Spleen (tissue), 11 donors: Measurements from ENCODE around the gene PXDN. TPM values are rescaled to one million over a fixed set of nuclear protein-coding genes. Genes with fewer than 3 reads are reported as not detected.

Source experiments
- DNase-seq: peaks from one replicate; pipeline ENCODE4 v3.0.0-alpha.2; 2020
- H3K27ac ChIP-seq, 8 donors: fragments of 200-600 bp; sonication (generic) in 7 of 8; 1 replicate in 4 of 8; 2 replicates in 4 of 8; pipeline versions ENCODE4 v1.5.0 to v1.8.0; 2016 to 2021; ENCODE audit warnings: inconsistent platforms in 4 of 8, mild to moderate bottlenecking in 4 of 8, moderate library complexity in 1 of 8
- H3K27me3 ChIP-seq, 7 donors: fragments of 200-600 bp; sonication (generic) in 6 of 7; replicated peaks in 1 of 7; 1 replicate in 4 of 7; 2 replicates in 3 of 7; pipeline versions ENCODE4 v1.5.0 to v1.8.0; 2016 to 2021; ENCODE audit warnings: inconsistent platforms in 3 of 7, mild to moderate bottlenecking in 1 of 7
- H3K36me3 ChIP-seq, 6 donors: fragments of 200-600 bp; sonication (generic) in 5 of 6; 1 replicate in 4 of 6; 2 replicates in 2 of 6; pipeline versions ENCODE4 v1.5.0 to v1.8.0; 2016 to 2021; ENCODE audit warnings: inconsistent platforms in 2 of 6
- H3K4me1 ChIP-seq, 6 donors: fragments of 200-600 bp; sonication (generic) in 5 of 6; 1 replicate in 3 of 6; 2 replicates in 3 of 6; pipeline versions ENCODE4 v1.5.0 to v1.8.0; 2016 to 2021; ENCODE audit warnings: inconsistent platforms in 3 of 6
- H3K4me3 ChIP-seq, 8 donors: fragments of 200-600 bp; sonication (generic) in 7 of 8; 1 replicate in 4 of 8; 2 replicates in 4 of 8; pipeline versions ENCODE4 v1.5.0 to v1.8.0; 2016 to 2021; ENCODE audit warnings: inconsistent platforms in 4 of 8, mild to moderate bottlenecking in 4 of 8, moderate library complexity in 2 of 8
- H3K9me3 ChIP-seq, 8 donors: fragments of 200-600 bp; sonication (generic) in 7 of 8; 1 replicate in 4 of 8; 2 replicates in 4 of 8; pipeline versions ENCODE4 v1.5.0 to v1.8.0; 2016 to 2021; ENCODE audit warnings: inconsistent platforms in 4 of 8
- POLR2A ChIP-seq, 3 donors: fragments of 450-650 bp; IDR thresholded peaks; one replicate each; pipeline ENCODE4 v1.5.1; 2017; ENCODE audit warnings: antibody characterized with exemption in 3 of 3, mild to moderate bottlenecking in 1 of 3
- POLR2AphosphoS5 ChIP-seq, 3 donors: sonication (generic); formaldehyde crosslinking; IDR thresholded peaks; one replicate each; pipeline ENCODE4 v1.5.1; 2017; ENCODE audit warnings: antibody characterized with exemption in 3 of 3
- WGBS, 5 donors: extraction: QIAGEN DNeasy Blood & Tissue Kit in 3 of 5; methylation state at CpG; one replicate each; pipeline versions ENCODE4 v1.1.5 to v1.1.7; 2013 to 2018; 5-methylcytosine and 5-hydroxymethylcytosine counted together
- intact Hi-C: fragments of 100-400 bp; cut with DNase I; formaldehyde crosslinking; loops from one replicate; pipeline ENCODE4 v1.15.0; 2023; ENCODE audit warnings: low total_unique reads
- polyA plus RNA-seq, 3 donors: library from polyadenylated mRNA; stranded (reverse); fragments of 200-250 nt; gene quantifications; one replicate each; pipeline ENCODE4 v1.2.1, GENCODE V29; 2013
- total RNA-seq, 7 donors: library from RNA; depleted of rRNA in 3 of 7; stranded (reverse); fragments of >200 nt in 3 of 7; fragmentation: NEBNext Ultra II Directional in 4 of 7; extraction: Animal tissue kit (Norgen Biotek cat#: 25700) in 4 of 7; gene quantifications; one replicate each; pipeline versions ENCODE4 v1.1.0 to v1.2.1, GENCODE V29; 2016 to 2021
- TF ChIP-seq, protein P1 (sequence below), 11 experiments: fragments of 200-600 bp in 7 of 11; fragments of 450-650 bp in 4 of 11; sonication (generic) in 4 of 11; IDR thresholded peaks in 8 of 11; conservative IDR thresholded peaks in 3 of 11; 1 replicate in 7 of 11; 2 replicates in 4 of 11; pipeline versions ENCODE4 v1.4.0 to v1.8.0; 2016 to 2021; ENCODE audit warnings: antibody characterized with exemption in 11 of 11, inconsistent platforms in 4 of 11, mild to moderate bottlenecking in 1 of 11
- donor health status: healthy with polysubstance abuse.
- donor health status: DM: no; HTN: no; CAD: no; lungs with moderate emphysema.
- donor health status: DM: no; HTN: no; CAD: no.
- donor health status: Bipolar disorder and iron deficiency.
- donor health status: healthy.
- donor health status: DM: no; HTN: no; CAD: no.
- donor health status: DM: yes; HTN: yes; CAD: no.

Gene PXDN
- total and polyA plus RNA-seq, 10 donors, result 1.9 to 49.3 (median 30.8) TPM

GRCh38 chr2:1769703-1770422 lies 25.5 kb upstream of the PXDN start:
- H3K4me1 ChIP-seq, result no peaks in the 10 kb centered on the region
- no peak overlapping the region for H3K27ac ChIP-seq
- no peaks in the 10 kb centered on the region for H3K36me3 ChIP-seq
- peaks cover 0 to 14% (median 0%) of the 10 kb centered on the region in 7 donors for H3K27me3 ChIP-seq
- H3K9me3 ChIP-seq, result no peaks in the 10 kb centered on the region
- intact Hi-C loops, result no loop called here
- no peak overlapping the region for H3K4me3 ChIP-seq
- TF ChIP-seq POLR2A (IDR thresholded peaks at IDR 0.05) (no peak), POLR2AphosphoS5 (IDR thresholded peaks at IDR 0.05) (no peak)
- TF ChIP-seq, protein P1, sequence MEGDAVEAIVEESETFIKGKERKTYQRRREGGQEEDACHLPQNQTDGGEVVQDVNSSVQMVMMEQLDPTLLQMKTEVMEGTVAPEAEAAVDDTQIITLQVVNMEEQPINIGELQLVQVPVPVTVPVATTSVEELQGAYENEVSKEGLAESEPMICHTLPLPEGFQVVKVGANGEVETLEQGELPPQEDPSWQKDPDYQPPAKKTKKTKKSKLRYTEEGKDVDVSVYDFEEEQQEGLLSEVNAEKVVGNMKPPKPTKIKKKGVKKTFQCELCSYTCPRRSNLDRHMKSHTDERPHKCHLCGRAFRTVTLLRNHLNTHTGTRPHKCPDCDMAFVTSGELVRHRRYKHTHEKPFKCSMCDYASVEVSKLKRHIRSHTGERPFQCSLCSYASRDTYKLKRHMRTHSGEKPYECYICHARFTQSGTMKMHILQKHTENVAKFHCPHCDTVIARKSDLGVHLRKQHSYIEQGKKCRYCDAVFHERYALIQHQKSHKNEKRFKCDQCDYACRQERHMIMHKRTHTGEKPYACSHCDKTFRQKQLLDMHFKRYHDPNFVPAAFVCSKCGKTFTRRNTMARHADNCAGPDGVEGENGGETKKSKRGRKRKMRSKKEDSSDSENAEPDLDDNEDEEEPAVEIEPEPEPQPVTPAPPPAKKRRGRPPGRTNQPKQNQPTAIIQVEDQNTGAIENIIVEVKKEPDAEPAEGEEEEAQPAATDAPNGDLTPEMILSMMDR (IDR thresholded peaks at IDR 0.05 in 8 of 11, conservative IDR thresholded peaks at IDR 0.05 in 3 of 11), result peak in 10 of 11 experiments; percentile 23 to 70 (median 56)
- WGBS, 5 donors, result 50 to 67% (median 56%) methylated on average over 13 of the region's 13 CpGs
- no peak for DNase-seq

DNA sequence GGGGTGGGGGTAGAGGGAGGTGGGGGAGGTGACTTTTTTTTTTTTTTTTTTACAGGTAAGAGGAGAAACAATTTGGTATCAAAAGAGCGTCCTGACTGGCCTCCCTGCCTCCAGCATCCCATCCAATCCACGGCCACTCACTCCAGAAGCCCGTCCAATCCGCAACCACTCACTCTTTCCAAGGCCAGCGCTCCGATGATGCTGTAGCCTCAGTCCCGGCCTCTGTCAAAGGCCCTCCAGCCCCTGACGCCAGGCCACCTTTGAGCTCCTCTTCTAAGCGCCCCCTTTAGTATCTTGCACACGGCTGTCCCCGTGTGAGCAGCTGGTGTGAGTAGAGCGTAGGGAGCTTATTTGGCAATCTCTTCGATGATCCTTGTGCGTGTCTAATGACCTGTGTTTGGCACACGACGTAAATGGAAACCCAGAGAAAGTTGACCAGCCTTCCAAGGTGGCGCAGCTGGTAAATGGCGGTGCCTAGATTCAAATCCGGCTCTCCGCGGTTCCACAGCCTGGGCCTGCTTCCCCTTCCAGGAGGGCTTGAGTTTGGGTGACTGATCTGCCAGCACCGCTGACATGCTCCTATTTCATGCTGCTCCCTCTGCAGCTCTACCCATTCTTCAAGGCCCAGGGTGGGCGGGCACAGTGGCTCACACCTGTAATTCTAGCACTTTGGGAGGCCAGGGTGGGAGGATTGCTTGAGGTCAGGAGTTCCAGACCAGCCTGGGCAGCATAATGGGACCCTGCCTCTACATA lies 23.8 kb upstream of the PXDN start:
- H3K9me3 ChIP-seq, result no peaks in the 10 kb centered on the region
- intact Hi-C loops, result no loop called here
- H3K36me3 ChIP-seq, result no peaks in the 10 kb centered on the region
- H3K27me3 ChIP-seq, result peaks cover 0 to 14% (median 0%) of the 10 kb centered on the region in 7 donors
- DNase-seq, result no peak
- TF ChIP-seq, protein P1 (IDR thresholded peaks at IDR 0.05 in 8 of 11, conservative IDR thresholded peaks at IDR 0.05 in 3 of 11), result no peak
- TF ChIP-seq POLR2AphosphoS5 (IDR thresholded peaks at IDR 0.05) (no peak), POLR2A (IDR thresholded peaks at IDR 0.05) (no peak)
- no peak overlapping the region for H3K27ac ChIP-seq
- no peaks in the 10 kb centered on the region for H3K4me1 ChIP-seq
- WGBS, 5 donors, result 88 to 95% (median 91%) methylated on average over 23 of the region's 23 CpGs
- H3K4me3 ChIP-seq, result no peak overlapping the region

- no peak for TF ChIP-seq POLR2AphosphoS5 (IDR thresholded peaks at IDR 0.05)
- no peak for TF ChIP-seq POLR2A (IDR thresholded peaks at IDR 0.05)
- TF ChIP-seq, protein P1 (IDR thresholded peaks at IDR 0.05 in 8 of 11, conservative IDR thresholded peaks at IDR 0.05 in 3 of 11), result no peak
- 63 to 78% (median 73%) methylated on average over 26 to 30 of the region's 30 CpGs for WGBS, 5 donors
- DNase-seq, result peak; percentile 73
- no peaks in the 10 kb centered on the region for H3K4me1 ChIP-seq
- no peaks in the 10 kb centered on the region for H3K9me3 ChIP-seq
- H3K4me3 ChIP-seq, result no peak overlapping the region
- H3K27ac ChIP-seq, result no peak overlapping the region
- peaks cover 0 to 14% (median 0%) of the 10 kb centered on the region in 7 donors for H3K27me3 ChIP-seq
- H3K36me3 ChIP-seq, result no peaks in the 10 kb centered on the region
- intact Hi-C loops, result no loop called here
Observed at GRCh38 chr2:1766851-1767811, 22.8 kb upstream of the PXDN start.
